NCI-H345 treated with DMSO at 0.1 percent for 48 hours (cell line): ENCODE data around the gene PEX13.
A peak's percentile ranks its signal among the peaks of the same experiment; 100 is the strongest.
"Not testable (repeated sequence)": the region's sequence is repeated elsewhere in the genome, so short reads cannot be mapped to it uniquely, and the experiment has no call there.

Experiments used
- DNase-seq: peaks from one replicate; lab custom pipeline; 2025; ENCODE audit not compliant: unreplicated experiment; lab: John Stamatoyannopoulos, UW

The PEX13 gene, protein sequence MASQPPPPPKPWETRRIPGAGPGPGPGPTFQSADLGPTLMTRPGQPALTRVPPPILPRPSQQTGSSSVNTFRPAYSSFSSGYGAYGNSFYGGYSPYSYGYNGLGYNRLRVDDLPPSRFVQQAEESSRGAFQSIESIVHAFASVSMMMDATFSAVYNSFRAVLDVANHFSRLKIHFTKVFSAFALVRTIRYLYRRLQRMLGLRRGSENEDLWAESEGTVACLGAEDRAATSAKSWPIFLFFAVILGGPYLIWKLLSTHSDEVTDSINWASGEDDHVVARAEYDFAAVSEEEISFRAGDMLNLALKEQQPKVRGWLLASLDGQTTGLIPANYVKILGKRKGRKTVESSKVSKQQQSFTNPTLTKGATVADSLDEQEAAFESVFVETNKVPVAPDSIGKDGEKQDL

DNA sequence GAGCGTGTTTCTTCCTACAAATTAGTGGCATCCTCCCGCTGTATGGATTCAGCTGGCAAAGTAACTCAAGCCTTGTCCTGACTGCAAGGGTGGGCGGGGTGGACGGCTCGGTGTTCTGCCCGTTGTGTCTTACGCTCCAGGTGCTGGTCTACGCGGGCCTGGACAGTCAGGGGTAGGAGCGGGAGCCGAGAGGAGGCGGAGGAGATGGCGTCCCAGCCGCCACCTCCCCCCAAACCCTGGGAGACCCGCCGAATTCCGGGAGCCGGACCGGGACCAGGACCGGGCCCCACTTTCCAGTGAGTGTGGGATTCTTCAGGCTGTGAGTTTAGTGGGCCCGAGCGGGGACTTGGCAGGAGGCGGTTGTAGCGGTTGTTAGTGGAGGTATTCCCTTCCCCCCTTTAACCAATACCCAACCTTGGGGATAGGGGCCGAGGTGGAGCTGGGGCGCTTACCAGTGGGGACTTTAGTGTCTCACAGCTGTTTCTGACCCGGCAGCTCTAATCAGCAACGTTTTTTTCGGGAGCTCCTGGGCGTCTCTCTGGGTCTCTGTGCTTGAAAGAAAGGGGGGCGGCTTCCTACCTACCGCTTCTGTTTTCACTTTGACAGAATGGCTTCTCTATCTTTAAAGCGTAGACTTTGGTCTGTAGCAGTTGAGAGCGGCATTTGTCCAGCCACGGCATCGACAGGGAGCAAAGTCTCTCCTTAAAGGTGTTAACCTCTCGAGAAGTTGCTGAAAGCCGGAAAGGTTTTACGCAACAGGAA, at the start of gene PEX13, which contains the start of gene PUS10:
Gene PEX13, plus strand, starts transcription at position 165 of the 762 bp plus-strand sequence. Its CDS starts 40 bp downstream, at position 205.
Gene PUS10, minus strand, starts transcription at position 700 of the 762 bp plus-strand sequence. CDS start 6,365 bp downstream, outside the sequence.
- peak; percentile 89 for DNase-seq

DNA sequence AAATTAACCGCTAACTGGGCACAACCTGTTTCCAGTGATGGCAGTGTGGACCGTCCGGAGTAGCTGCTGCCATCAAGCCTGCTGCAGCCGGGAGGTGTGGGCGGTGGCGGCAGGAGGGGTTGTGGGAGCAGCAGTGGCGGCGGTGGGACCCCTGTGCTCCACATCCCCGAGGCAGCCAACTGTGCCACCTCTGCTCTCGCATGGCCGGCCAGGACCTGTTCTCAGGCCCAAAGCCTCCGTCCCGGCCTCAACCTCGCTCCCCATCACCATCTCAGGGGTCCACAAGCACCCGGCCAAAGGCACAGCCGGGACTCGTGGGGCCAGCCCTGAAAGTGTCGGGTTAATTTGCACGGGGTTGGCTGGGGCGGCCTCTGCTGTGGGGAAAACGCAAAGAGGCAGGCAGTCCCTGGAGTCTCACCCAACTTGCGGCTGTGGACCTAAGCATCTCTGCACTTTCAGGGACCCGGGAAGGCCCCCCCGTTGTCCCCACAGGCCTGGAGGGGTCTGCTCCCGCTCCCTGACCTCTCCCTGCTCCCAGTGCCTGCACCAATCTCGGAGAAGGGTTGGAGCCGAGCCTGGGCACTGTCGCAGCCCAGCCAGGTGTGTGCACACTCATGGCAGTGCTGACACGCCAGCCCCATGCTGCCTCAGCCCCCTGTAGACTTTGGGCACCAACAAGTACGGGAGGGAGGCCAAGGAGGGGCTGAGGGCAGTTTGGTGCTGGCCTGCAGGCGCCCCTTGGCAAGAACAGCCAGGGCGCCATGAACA, 44.4 kb upstream of the PEX13 start:
- DNase-seq, result no peak

DNA sequence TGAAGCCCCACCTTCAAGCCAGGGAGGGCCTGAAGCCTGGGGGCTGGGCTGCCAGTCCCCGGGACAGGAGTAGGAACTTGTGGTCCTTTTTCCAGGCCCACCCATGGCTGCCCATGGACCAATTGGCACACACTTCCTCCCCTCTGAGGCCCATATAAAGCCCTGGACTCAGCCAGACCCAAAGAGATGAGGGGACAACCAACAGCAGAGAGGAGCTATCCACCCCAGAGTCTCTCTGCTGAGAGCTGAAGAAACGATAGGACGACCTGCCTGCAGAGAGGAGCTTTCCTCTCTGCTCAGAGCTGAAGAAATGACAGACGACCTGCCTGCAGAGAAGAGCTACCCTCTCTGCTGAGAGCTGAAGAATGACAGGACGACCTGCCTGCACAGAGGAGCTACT, 43.8 kb upstream of the PEX13 start:
- DNase-seq, result no peak

GRCh38 chr2:60974652-60975051, 42.9 kb upstream of the PEX13 start:
- DNase-seq, result no peak

DNA sequence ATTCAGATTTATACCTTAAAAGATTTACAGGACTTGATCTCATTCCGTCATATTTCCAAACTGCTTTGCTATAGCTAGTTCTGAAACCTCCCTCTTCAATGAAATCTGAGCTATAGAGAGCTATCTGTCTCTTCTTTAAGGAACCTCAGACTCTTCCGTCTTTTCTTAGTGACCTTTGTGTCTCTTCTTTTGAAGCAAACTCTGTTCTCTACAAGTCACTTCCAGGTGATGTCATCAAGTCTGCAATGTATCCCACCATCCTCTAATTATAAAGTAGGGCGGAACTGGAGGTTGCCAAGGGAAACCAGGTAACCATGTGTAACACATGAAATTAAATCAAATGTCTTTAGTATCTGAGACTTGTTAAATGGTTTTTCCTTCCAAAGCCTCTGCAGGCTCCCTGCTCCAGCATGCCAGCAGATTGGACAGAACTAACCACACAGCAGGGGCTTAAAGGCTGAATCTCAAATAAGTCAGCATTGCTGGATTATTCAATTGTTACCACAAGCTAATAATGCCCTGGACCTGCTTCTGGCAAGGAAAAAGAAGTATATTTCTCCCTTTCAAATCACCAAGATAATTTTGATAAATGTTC, 41.2 kb upstream of the PEX13 start:
- no peak for DNase-seq

- no peak for DNase-seq
Measured at GRCh38 chr2:60976875-60977561, 40.5 kb upstream of the PEX13 start.

DNA sequence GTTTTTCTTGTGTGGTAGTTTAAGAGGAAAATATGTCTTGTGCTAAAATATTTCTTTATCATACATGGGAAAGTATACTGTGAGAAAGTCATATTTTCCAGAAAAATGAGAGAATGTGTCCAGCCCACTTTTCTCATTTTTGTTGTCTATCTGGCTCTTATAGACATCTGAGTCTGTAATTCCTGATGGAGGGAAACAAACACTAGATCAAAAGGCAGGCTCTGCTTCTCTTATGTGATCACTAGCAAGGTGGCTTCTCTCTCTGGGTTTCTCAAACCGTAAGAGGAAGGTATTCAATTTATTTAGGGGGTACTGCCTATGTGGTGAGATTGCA, 40.0 kb upstream of the PEX13 start:
- DNase-seq, result no peak

GRCh38 chr2:60979231-60979630, 38.3 kb upstream of the PEX13 start:
- DNase-seq, result no peak

GRCh38 chr2:60980071-60980815, 37.3 kb upstream of the PEX13 start:
- no peak for DNase-seq

GRCh38 chr2:60982066-60982465, 35.5 kb upstream of the PEX13 start:
- not testable (repeated sequence) for DNase-seq

- DNase-seq, result no peak
Measured at GRCh38 chr2:60984720-60985119, 32.8 kb upstream of the PEX13 start.

DNA sequence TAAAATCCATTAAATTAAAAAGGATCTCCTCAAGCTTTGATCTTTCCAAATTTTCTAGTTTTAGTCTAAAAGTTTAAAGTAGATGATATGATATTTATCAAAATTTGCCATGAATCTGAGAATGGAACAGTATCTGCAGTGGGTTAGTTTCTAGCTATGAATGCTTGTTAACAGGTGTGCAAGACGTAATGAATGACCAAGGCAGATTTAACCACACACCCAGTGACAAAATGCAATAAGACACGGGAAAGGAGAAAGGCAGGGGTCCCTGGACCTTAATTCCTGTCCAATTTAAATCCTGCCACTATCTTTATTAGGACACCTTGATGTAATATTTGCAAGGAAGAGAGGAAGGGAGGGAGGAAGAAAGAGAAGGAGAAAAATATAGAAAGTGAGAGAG, 30.5 kb upstream of the PEX13 start:
- DNase-seq, result no peak

DNA sequence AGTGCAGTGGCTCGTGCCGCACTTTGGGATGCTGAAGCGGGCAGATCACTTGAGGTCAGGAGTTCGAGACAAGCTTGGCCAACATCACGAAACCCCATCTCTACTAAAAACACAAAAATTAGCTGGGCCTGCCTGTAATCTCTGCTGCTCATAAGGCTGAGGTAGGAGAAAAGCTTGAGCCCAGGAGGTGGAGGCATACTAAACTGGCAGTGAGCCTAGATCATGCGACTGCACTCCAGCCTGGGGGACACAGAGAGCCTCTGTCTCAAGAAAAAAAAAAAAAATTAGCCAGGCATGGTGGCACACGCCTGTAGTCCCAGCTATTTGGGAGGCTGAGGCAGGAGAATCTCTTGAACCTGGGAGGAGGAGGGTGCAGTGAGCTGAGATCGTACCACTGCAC, 29.9 kb upstream of the PEX13 start:
- not testable (repeated sequence) for DNase-seq

DNA sequence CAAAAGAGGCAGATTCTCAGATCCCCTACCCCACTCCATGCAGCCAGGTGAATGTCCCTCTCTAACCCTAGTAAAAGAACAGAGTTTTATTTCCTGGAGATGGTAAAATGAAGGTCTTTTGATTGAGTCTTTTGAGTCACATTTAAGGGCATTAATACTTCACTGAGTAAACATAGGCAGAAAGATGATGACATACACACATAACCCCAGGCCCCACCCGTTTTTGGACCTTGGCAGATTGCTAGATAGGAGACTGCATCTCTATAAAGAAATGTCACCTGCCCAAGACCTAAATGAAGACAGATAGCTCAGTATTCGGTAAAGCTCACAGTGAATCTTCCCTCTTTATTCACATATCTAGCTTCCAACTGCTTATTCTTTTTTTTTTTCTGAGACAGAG, 28.3 kb upstream of the PEX13 start:
- DNase-seq, result no peak

DNA sequence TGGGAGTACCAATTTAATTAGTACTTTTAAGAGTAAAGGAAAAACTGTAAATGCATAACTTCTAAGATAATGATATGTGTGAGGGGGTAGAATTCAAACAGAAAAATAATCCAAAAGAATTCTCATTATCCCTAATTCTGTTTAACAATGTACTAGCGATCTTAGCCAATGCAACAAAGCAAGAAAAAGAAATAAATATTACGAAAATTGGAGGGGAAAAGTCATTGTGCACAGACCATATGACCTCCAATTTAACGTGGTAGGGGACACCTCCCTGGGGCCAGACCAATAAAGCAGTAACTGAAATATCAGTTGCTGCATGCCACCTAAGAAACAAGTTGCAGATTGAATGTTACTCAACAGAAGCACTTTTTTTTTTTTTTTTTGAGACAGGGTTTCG, 25.9 kb upstream of the PEX13 start:
- DNase-seq, result no peak

GRCh38 chr2:60992985-60993392, 24.5 kb upstream of the PEX13 start:
- DNase-seq, result no peak

- no peak for DNase-seq
Measured at GRCh38 chr2:60994131-60994530, 23.4 kb upstream of the PEX13 start.

- DNase-seq, result peak; percentile 44
Measured at GRCh38 chr2:60998628-60999545, 18.6 kb upstream of the PEX13 start.

GRCh38 chr2:61005736-61006135, 11.8 kb upstream of the PEX13 start:
- no peak for DNase-seq
